HG02623 (cell line): Measurements from ENCODE around the gene SULT1E1.

Experiments
- ATAC-seq: cut with Tn5 transposase; IDR thresholded peaks from one replicate; pipeline ENCODE4 v1.9.1; 2021; ENCODE audit warnings: moderate library complexity; ENCODE audit not compliant: unreplicated experiment

The SULT1E1 gene

DNA sequence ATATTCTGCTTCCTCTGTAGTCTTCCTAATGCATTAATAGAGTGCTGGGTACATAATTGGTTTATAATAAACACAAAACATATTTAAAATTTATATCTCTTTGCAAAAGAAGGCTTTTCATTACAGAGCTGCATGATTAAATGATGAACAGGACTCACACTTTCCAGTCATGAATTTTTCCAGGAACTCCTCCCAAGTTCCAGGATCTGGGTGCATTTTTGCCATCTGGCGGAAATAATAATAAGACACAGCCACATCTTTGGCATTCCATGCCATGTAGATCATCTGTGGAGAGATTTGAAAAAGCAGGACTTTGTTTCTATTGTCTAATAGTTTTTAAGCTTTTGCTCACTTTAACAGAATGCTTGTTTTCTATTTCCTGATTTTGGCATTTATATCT, 59.3 kb downstream of the SULT1E1 start:
- ATAC-seq = no peak

DNA sequence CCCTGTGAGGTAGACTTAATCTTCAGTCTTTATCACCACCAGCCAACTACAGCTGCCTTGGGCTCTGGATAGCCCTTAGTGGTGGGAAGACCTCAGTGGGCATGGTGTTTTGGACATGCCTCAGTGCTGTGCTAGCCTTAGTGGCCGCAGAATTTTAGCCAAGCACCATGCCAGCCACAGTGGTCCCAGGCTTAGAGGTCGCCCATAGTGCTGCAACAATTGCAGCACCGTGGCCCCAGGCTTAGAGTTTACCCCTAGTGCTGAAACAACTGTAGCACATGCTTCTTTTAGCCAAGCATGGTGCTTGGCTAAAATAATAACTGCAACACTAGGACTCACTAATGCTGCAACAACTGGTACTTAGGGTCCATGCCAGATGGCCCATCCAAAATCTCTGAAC, 60.6 kb downstream of the SULT1E1 start:
- ATAC-seq = no peak

DNA sequence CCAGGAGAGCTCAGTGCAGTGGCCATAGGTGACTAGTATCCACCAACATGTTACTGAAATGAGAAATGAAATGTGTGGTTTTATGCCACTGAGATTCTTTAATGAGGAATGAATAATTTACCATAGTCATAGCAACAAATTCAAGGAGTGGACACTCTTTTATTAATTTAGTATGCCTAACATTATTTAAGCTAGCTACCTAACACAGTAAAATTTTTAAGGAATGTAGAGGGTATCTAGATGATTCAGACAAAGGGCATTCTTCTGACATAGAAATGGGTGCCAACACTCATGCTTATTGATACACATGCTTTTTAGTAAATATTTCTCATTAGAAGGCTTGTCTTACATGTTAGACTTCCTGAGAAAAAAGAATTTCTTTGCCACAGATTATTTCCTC, 66.2 kb downstream of the SULT1E1 start:
- ATAC-seq = no peak
